Measurements from ENCODE around the gene PI4KA.
"Not testable (repeated sequence)": the region's sequence is repeated elsewhere in the genome, so short reads cannot be mapped to it uniquely, and the experiment has no call there.

The PI4KA gene

GRCh38 chr22:20699856-20700255 lies 158.8 kb downstream of the PI4KA start:
- H3K9me3 ChIP-seq; H3K4me3 ChIP-seq; H3K27me3 ChIP-seq (ENCODE audit: low read depth); H3K36me3 ChIP-seq (replicated peaks); H3K4me1 ChIP-seq; DNase-seq (ENCODE audit: low spot score in 2 of 2): not testable (repeated sequence)
- in situ Hi-C loops (cut with MboI; ENCODE audit: low sequenced_read_pairs), result loop anchor here (10.0 kb wide), 1 partner anchor 85 kb away; no protein-coding TSS in a partner anchor

GRCh38 chr22:20697481-20698113 lies 161.0 kb downstream of the PI4KA start:
- not testable (repeated sequence) for H3K36me3 ChIP-seq (replicated peaks); H3K4me1 ChIP-seq; H3K27me3 ChIP-seq (ENCODE audit: low read depth); H3K9me3 ChIP-seq; H3K4me3 ChIP-seq
- in situ Hi-C loops (cut with MboI; ENCODE audit: low sequenced_read_pairs), result loop anchor here (10.0 kb wide), 1 partner anchor 83 kb away; no protein-coding TSS in a partner anchor
- peak; percentile 80 to 90 for DNase-seq (ENCODE audit: low spot score in 2 of 2)

DNA sequence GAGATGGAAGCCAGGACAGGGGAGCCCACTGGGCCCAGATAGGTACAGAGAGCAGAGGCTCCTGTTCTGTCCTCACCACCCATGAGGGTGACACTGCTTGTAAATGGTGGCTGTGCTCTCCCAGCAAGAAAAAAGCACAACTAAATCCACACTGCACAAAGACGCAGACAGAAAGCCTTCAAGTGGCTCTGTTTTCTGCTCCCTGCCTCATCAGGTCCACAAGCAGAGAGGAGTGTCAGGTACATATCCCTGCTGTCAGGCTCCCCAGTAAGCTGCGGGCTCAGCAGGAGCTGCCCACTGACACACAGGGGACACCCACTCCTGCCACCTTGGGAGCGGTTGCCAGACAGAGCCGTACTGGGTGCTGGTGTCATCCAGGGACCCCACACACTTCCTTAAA lies 162.6 kb downstream of the PI4KA start:
- in situ Hi-C loops (cut with MboI; ENCODE audit: low sequenced_read_pairs), result loop anchor here (10.0 kb wide), 1 partner anchor 81 kb away; no protein-coding TSS in a partner anchor
- not testable (repeated sequence) for H3K4me1 ChIP-seq; DNase-seq (ENCODE audit: low spot score in 2 of 2); H3K27me3 ChIP-seq (ENCODE audit: low read depth); H3K36me3 ChIP-seq (replicated peaks); H3K4me3 ChIP-seq; H3K9me3 ChIP-seq

GRCh38 chr22:20695205-20695604 lies 163.4 kb downstream of the PI4KA start:
- not testable (repeated sequence) for H3K27me3 ChIP-seq (ENCODE audit: low read depth); H3K4me3 ChIP-seq; DNase-seq (ENCODE audit: low spot score in 2 of 2); H3K9me3 ChIP-seq; H3K4me1 ChIP-seq; H3K36me3 ChIP-seq (replicated peaks)
- in situ Hi-C loops (cut with MboI; ENCODE audit: low sequenced_read_pairs), result loop anchor here (10.0 kb wide), 1 partner anchor 80 kb away; no protein-coding TSS in a partner anchor

DNA sequence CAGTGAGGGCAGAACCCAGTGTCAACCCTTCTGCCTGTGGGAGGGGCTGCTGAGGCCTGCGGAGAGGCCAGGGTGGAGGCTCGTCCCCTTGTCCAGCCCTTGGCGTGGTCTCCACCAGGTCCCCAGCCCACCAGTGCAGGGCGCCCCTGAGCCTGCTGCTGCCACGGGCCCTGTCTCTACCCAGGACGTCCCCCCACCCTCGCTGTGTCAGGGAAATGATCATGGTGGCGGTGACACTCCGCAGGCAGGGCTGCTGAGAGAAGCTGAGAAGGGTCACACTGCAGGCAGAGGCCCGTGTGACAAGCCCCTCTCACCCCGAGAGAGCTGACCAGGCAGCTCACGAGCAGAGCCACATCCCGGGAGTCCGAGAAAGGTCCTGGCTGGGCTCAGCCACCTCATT lies 164.4 kb downstream of the PI4KA start:
- not testable (repeated sequence) for DNase-seq (ENCODE audit: low spot score in 2 of 2); H3K4me3 ChIP-seq; H3K36me3 ChIP-seq (replicated peaks); H3K4me1 ChIP-seq; H3K27me3 ChIP-seq (ENCODE audit: low read depth); H3K9me3 ChIP-seq
- in situ Hi-C loops (cut with MboI; ENCODE audit: low sequenced_read_pairs), result loop anchor here (10.0 kb wide), 1 partner anchor 79 kb away; no protein-coding TSS in a partner anchor

- not testable (repeated sequence) for H3K36me3 ChIP-seq (replicated peaks); DNase-seq (ENCODE audit: low spot score in 2 of 2); H3K27me3 ChIP-seq (ENCODE audit: low read depth); H3K9me3 ChIP-seq; H3K4me1 ChIP-seq; H3K4me3 ChIP-seq
- in situ Hi-C loops (cut with MboI; ENCODE audit: low sequenced_read_pairs), result loop anchor here (10.0 kb wide), 1 partner anchor 78 kb away; no protein-coding TSS in a partner anchor
These were observed 165.7 kb downstream of the PI4KA start for GRCh38 chr22:20692926-20693325.

- not testable (repeated sequence) for DNase-seq (ENCODE audit: low spot score in 2 of 2); H3K4me1 ChIP-seq; H3K36me3 ChIP-seq (replicated peaks); H3K9me3 ChIP-seq; H3K27me3 ChIP-seq (ENCODE audit: low read depth); H3K4me3 ChIP-seq
- in situ Hi-C loops (cut with MboI; ENCODE audit: low sequenced_read_pairs), result loop anchor here (10.0 kb wide), 1 partner anchor 76 kb away; no protein-coding TSS in a partner anchor
These were observed 167.9 kb downstream of the PI4KA start for GRCh38 chr22:20690586-20691317.

DNA sequence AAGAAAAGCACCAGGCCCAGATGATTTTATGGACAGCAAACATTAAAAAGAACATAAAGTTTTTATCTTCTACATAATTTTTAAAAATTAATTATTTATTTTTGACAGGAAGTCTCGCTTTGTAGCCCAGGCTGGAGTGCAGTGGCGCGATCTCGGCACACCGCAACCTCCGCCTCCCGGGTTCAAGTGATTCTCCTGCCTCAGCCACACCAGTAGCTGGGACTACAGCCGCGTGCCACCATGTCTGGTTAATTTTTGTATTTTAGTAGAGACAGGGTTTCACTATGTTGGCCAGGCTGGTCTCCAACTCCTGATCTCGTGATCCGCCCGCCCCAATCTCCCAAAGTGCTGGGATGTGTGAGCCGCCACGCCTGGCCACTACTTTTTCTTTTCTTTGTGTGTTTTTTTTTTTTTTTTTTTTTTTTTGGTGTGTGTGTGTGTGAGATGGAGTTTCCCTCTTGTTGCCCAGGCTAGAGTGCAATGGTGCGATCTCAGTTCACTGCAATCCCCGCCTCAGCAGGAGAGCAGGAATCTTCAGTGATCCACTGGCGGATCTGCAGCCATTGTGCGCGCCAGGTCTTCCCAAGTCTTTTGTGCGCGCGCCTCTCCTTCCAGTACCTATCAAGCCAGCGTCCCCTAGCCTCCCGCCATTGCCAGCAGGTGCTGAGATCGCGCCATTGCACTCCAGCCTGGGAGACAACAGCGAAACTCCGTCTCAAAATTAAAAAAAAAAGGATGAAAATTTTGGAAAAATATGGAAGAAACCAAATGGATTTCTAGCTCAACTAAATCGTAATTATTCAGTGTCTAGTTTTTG lies 171.0 kb downstream of the PI4KA start:
- H3K4me3 ChIP-seq; in situ Hi-C loops (cut with MboI; ENCODE audit: low sequenced_read_pairs); H3K36me3 ChIP-seq (replicated peaks); H3K4me1 ChIP-seq; DNase-seq (ENCODE audit: low spot score in 2 of 2); H3K27me3 ChIP-seq (ENCODE audit: low read depth); H3K9me3 ChIP-seq: not testable (repeated sequence)

- H3K4me3 ChIP-seq; DNase-seq (ENCODE audit: low spot score in 2 of 2); H3K9me3 ChIP-seq; H3K4me1 ChIP-seq; H3K36me3 ChIP-seq (replicated peaks); H3K27me3 ChIP-seq (ENCODE audit: low read depth); in situ Hi-C loops (cut with MboI; ENCODE audit: low sequenced_read_pairs): not testable (repeated sequence)
These were observed 172.8 kb downstream of the PI4KA start for GRCh38 chr22:20685764-20686163.

DNA sequence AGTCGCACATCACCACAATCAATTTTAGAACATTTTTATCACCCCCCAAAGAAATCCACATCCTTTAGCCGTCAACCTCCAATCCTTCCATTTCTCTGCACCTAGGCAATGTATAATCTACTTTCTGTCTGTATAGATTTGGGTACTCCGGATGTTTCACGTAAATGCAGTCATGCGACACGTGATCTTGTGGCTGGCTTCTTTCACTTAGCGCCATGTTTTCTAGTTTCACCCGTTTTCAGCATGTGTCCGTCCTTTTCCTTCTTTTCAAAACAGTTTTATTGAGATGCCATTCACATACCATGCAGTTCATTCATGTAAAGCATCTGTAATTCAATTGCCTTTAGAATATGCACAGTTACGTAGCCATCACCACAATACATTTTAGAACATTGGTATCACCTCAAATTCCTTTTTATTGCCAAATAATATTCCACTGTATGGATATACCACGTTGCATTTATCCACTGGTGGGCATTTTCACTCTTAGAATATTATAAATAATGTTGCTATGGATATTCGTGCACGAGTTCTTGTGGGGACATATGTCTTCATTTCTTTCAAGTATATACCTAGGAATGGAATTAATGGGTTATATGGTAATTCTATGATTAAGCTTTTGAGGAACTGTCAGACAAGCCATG lies 179.7 kb downstream of the PI4KA start:
- DNase-seq (ENCODE audit: low spot score in 2 of 2); H3K27me3 ChIP-seq (ENCODE audit: low read depth); in situ Hi-C loops (cut with MboI; ENCODE audit: low sequenced_read_pairs); H3K36me3 ChIP-seq (replicated peaks); H3K4me1 ChIP-seq; H3K9me3 ChIP-seq; H3K4me3 ChIP-seq: not testable (repeated sequence)

DNA sequence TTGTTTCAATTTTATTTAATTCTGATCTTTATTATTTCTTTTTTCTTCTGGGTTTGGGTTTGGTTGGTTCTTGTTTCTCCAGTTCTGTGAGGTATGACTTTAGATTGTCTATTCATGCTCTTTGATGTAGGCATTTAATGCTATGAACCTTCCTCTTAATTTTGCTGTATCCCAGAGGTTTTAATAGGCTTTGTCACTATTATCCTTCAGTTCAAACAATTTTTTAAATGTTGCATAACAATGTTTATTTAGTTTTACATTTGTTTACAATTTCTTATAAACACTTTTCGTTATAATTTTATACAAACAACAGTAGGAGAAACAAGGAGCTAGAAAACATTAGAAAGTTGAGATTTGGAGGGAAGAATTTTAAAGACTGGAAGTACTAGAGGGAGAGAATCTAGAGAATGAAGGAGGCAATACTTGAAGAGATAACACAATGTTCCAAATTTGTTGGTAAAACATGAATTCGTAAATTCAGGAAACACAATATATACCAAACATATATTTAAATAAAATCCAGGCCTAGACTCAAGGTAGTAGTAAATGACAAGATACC lies 180.8 kb downstream of the PI4KA start:
- Histone ChIP-seq H3K4me1 (no peaks in the 10 kb centered on the region; the same call in 1 of the 2 replicates), H3K4me3 (no peak overlapping the region), H3K36me3 (replicated peaks) (no peaks in the 10 kb centered on the region), H3K27me3 (ENCODE audit: low read depth) (peaks cover 8% of the 10 kb centered on the region), H3K9me3 (no peaks in the 10 kb centered on the region; the same call in 1 of the 2 replicates)
- in situ Hi-C loops (cut with MboI; ENCODE audit: low sequenced_read_pairs), result no loop called here
- no peak for DNase-seq (ENCODE audit: low spot score in 2 of 2)

GRCh38 chr22:20675613-20676012 lies 183.0 kb downstream of the PI4KA start:
- peaks cover 13% of the 10 kb centered on the region for H3K27me3 ChIP-seq (ENCODE audit: low read depth)
- H3K9me3 ChIP-seq; in situ Hi-C loops (cut with MboI; ENCODE audit: low sequenced_read_pairs); H3K4me3 ChIP-seq; DNase-seq (ENCODE audit: low spot score in 2 of 2); H3K36me3 ChIP-seq (replicated peaks); H3K4me1 ChIP-seq: not testable (repeated sequence)

DNA sequence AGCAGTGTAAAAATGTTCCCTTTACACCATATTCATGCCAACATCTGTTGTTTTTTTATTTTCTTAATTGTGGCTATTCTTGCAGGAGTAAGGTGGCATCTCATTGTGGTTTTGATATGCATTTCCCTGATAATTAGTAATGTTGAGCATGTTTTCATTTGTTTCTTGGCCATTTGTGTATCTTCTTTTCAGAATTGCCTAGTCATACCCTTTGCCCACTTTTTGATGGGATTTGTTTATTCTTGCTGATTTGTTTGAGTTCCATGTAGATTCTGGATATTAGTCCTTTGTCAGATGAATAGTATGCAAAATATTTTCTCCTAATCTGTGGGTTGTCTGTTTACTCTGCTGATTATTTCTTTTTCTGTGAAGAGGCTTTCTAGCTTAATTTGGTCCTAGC lies 183.6 kb downstream of the PI4KA start:
- no peak for DNase-seq (ENCODE audit: low spot score in 2 of 2)
- peaks cover 13% of the 10 kb centered on the region for H3K27me3 ChIP-seq (ENCODE audit: low read depth)
- no peak overlapping the region for H3K4me3 ChIP-seq
- H3K36me3 ChIP-seq (replicated peaks), result no peaks in the 10 kb centered on the region
- H3K9me3 ChIP-seq, result no peaks in the 10 kb centered on the region; the same call in 1 of the 2 replicates
- in situ Hi-C loops (cut with MboI; ENCODE audit: low sequenced_read_pairs), result no loop called here
- no peaks in the 10 kb centered on the region; the same call in 1 of the 2 replicates for H3K4me1 ChIP-seq

All from HAP-1 (cell line).